GM20000 (cell line): Measurements from ENCODE around the gene KCNMB2.

Source experiments
- DNase-seq: peaks from one replicate; pipeline ENCODE4 v3.0.0; 2012; ENCODE audit warnings: low spot score
- TF ChIP-seq, protein P1 (sequence below): IDR thresholded peaks from 2 replicates; pipeline ENCODE4 v1.5.1; 2012; ENCODE audit warnings: mild to moderate bottlenecking, control low read depth; ENCODE audit errors: extremely low read depth, missing control alignments

Gene KCNMB2

DNA sequence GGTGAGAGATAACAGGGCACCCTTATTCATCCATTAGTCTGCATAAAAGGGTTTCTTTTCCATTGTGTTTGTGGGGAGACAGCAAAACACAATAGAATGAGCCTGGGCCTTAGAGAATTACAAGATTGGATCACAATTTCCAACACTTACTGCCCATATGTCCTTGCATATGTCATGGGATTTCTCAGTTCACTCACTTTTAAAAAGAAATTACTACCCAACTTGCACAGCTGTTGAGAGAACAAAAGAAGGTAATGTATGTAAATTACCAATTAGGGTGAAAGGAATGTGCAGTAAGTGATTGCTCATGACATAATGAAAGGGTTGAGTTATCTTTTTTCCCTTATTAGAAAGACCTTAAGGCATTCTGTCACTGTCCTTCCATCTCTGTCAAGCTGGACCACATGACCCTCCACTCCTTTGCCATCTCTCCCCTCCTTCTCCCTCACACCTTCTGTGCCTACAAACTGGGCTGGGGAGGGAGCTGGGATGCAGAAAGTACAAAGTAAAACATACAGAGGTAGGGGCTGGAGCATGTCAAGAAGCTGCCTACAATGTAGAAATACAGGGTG lies 291.1 kb downstream of the KCNMB2 start:
- TF ChIP-seq, protein P1, sequence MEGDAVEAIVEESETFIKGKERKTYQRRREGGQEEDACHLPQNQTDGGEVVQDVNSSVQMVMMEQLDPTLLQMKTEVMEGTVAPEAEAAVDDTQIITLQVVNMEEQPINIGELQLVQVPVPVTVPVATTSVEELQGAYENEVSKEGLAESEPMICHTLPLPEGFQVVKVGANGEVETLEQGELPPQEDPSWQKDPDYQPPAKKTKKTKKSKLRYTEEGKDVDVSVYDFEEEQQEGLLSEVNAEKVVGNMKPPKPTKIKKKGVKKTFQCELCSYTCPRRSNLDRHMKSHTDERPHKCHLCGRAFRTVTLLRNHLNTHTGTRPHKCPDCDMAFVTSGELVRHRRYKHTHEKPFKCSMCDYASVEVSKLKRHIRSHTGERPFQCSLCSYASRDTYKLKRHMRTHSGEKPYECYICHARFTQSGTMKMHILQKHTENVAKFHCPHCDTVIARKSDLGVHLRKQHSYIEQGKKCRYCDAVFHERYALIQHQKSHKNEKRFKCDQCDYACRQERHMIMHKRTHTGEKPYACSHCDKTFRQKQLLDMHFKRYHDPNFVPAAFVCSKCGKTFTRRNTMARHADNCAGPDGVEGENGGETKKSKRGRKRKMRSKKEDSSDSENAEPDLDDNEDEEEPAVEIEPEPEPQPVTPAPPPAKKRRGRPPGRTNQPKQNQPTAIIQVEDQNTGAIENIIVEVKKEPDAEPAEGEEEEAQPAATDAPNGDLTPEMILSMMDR, result no peak
- no peak for DNase-seq

DNA sequence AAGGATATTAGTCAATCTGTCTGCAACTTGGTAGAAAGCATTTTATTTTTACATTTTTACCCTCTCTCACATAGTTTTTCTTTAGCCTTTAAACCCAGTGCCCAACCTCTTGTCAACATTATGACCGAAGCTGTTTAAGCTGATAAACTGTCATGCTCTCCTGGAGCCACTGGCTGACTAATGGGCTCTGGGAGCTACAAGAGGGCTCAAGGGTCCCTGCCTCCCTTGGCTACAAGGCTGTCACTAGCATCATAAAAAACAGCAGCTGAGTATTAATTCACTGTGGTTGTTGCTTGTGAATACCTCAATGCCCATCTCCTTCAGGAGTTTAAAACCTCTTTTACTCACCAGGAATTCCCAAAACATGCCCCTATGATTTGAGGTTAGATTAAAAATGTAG lies 297.5 kb downstream of the KCNMB2 start:
- TF ChIP-seq, protein P1, result no peak
- DNase-seq, result no peak

DNA sequence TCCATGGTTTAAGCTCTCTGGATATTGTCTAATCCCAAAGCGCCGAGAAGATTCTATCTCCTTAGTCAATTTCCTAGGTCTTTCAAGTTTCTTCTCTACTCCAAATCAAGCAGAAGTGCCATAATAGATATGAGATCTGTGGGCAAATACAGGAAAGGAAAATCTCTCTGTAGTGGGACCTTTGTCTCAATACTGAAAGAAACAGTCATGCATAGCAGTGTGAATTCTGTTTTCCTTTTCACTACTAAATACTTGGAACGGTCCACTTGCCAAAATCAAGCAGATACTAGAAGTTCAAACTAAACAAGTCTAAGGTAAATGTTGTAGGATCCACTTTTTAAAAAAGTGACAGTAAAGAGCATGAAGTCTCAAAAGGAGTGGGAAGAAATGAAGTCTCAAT lies 298.8 kb downstream of the KCNMB2 start:
- TF ChIP-seq, protein P1, result no peak

DNA sequence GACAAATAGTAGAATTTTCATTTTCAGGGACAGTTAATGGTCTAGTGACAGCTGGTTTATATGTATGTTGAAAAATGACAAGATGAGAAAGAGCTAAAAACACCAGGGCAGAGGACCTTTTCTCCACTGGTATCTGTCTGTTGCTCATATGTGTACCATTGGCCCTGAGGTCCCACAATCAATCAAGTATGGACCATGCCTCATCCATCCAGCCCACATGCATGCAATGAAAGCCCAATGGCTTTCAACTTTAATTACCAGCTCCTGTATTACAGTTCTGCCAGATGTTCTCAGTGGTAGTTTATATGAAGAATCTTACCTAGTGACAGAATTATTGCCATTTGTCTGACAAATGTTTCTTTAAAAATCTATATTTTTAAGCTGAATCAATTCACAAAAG lies 301.3 kb downstream of the KCNMB2 start:
- TF ChIP-seq, protein P1, result no peak
- DNase-seq, result no peak

More for the DNA sequence above, 298.8 kb downstream of the KCNMB2 start:
- DNase-seq, result no peak

DNA sequence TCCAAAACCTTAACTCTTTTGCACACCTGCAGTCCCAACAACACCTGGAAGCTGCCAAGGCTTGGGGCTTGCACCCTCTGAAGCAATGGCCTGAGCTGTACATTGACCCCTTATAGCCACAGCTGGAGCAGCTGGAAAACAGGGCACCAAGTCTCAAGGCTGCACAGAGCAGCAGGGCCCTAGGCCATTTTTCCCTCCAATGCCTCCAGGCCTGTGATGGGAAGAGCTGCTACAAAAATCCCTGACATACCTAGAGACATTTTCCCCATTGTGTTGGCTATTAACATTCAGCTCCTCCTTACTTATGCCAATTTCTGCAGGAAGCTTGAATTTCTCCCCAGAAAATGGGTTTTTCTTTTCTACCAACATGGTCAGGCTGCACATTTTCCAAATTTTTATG lies 304.4 kb downstream of the KCNMB2 start:
- no peak for DNase-seq
- TF ChIP-seq, protein P1, result no peak

DNA sequence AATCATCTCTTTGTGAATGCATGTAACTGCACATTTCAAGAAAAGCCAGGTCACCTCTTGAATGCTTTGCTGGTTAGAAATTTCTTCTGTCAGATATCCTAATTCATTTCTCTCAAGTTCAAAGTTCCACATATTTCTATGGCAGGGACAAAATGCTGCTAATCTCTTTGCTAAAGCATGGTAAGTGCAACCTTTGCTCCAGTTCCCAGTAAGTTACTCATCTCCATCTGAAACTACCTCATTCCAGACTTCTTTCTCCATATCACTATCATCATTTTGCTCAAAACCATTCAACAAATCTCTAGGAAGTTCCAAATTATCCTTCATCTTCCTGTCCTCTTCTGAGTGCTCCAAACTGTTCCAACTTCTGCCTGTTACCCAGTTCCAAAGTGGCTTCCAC lies 304.8 kb downstream of the KCNMB2 start:
- TF ChIP-seq, protein P1, result no peak
- DNase-seq, result no peak

DNA sequence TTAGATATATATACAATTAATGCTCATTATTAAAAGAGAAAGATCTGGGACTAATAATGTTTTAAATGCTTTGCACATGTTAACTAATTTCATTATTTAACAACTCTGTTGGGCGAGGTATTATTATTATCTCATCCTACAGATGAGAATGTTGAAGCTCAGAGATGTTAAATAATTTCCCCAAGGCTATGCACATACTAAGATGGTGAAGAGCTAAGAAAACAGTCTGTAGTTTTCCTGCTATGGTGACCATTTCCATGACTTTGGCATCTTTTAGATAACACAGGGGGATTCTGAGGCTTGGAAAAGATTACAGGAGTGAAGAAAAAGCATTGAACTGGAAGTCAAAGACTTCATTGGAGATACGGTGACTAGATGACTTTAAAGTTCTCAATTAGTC lies 308.7 kb downstream of the KCNMB2 start:
- no peak for DNase-seq
- TF ChIP-seq, protein P1, result no peak
